Loucy (cell line): Measurements from ENCODE around the gene KYAT1.

Experiments used
- EZH2phosphoT487 ChIP-seq: fragments of 200-600 bp; IDR thresholded peaks from 2 replicates; pipeline ENCODE4 v1.6.1; 2018; ENCODE audit warnings: antibody characterized with exemption, mild to moderate bottlenecking, moderate library complexity, borderline replicate concordance
- TF ChIP-seq, protein P1 (sequence below): fragments of 200-600 bp; sonication (generic); conservative IDR thresholded peaks from 2 replicates; pipeline ENCODE4 v1.5.1; 2014; ENCODE audit warnings: mild to moderate bottlenecking, antibody characterized with exemption, low read length

- TF ChIP-seq, protein P1, sequence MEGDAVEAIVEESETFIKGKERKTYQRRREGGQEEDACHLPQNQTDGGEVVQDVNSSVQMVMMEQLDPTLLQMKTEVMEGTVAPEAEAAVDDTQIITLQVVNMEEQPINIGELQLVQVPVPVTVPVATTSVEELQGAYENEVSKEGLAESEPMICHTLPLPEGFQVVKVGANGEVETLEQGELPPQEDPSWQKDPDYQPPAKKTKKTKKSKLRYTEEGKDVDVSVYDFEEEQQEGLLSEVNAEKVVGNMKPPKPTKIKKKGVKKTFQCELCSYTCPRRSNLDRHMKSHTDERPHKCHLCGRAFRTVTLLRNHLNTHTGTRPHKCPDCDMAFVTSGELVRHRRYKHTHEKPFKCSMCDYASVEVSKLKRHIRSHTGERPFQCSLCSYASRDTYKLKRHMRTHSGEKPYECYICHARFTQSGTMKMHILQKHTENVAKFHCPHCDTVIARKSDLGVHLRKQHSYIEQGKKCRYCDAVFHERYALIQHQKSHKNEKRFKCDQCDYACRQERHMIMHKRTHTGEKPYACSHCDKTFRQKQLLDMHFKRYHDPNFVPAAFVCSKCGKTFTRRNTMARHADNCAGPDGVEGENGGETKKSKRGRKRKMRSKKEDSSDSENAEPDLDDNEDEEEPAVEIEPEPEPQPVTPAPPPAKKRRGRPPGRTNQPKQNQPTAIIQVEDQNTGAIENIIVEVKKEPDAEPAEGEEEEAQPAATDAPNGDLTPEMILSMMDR: no peak
- TF ChIP-seq EZH2phosphoT487: no peak
Measured at GRCh38 chr9:128887914-128888350, 6.2 kb upstream of the KYAT1 start.
